Measurements from ENCODE around the gene CCDC92.

GRCh38 chr12:123936956-123937706 lies 35.5 kb downstream of the CCDC92 start:
- TF ChIP-seq, protein P1, sequence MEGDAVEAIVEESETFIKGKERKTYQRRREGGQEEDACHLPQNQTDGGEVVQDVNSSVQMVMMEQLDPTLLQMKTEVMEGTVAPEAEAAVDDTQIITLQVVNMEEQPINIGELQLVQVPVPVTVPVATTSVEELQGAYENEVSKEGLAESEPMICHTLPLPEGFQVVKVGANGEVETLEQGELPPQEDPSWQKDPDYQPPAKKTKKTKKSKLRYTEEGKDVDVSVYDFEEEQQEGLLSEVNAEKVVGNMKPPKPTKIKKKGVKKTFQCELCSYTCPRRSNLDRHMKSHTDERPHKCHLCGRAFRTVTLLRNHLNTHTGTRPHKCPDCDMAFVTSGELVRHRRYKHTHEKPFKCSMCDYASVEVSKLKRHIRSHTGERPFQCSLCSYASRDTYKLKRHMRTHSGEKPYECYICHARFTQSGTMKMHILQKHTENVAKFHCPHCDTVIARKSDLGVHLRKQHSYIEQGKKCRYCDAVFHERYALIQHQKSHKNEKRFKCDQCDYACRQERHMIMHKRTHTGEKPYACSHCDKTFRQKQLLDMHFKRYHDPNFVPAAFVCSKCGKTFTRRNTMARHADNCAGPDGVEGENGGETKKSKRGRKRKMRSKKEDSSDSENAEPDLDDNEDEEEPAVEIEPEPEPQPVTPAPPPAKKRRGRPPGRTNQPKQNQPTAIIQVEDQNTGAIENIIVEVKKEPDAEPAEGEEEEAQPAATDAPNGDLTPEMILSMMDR (IDR thresholded peaks at IDR 0.05) = no peak
- no peak for TF ChIP-seq POLR2AphosphoS5 (IDR thresholded peaks at IDR 0.05; ENCODE audit: low read depth, low read length)
- TF ChIP-seq, protein P2, sequence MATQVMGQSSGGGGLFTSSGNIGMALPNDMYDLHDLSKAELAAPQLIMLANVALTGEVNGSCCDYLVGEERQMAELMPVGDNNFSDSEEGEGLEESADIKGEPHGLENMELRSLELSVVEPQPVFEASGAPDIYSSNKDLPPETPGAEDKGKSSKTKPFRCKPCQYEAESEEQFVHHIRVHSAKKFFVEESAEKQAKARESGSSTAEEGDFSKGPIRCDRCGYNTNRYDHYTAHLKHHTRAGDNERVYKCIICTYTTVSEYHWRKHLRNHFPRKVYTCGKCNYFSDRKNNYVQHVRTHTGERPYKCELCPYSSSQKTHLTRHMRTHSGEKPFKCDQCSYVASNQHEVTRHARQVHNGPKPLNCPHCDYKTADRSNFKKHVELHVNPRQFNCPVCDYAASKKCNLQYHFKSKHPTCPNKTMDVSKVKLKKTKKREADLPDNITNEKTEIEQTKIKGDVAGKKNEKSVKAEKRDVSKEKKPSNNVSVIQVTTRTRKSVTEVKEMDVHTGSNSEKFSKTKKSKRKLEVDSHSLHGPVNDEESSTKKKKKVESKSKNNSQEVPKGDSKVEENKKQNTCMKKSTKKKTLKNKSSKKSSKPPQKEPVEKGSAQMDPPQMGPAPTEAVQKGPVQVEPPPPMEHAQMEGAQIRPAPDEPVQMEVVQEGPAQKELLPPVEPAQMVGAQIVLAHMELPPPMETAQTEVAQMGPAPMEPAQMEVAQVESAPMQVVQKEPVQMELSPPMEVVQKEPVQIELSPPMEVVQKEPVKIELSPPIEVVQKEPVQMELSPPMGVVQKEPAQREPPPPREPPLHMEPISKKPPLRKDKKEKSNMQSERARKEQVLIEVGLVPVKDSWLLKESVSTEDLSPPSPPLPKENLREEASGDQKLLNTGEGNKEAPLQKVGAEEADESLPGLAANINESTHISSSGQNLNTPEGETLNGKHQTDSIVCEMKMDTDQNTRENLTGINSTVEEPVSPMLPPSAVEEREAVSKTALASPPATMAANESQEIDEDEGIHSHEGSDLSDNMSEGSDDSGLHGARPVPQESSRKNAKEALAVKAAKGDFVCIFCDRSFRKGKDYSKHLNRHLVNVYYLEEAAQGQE (IDR thresholded peaks at IDR 0.05; ENCODE audit: insufficient read depth in 1 of 2, low read depth in 2 of 2, low read length in 1 of 2) = no peak
